GM10266 (cell line): Measurements from ENCODE around the gene CCDC47.

Experiments used
- DNase-seq: peaks from one replicate; pipeline ENCODE4 v3.0.0; 2012; ENCODE audit errors: extremely low spot score
- CTCF ChIP-seq: IDR thresholded peaks from 2 replicates; pipeline ENCODE4 v1.5.1; 2012; ENCODE audit warnings: mild to moderate bottlenecking, low read depth; ENCODE audit not compliant: control insufficient read depth, insufficient read depth; ENCODE audit errors: missing control alignments

CCDC47 gene

DNA sequence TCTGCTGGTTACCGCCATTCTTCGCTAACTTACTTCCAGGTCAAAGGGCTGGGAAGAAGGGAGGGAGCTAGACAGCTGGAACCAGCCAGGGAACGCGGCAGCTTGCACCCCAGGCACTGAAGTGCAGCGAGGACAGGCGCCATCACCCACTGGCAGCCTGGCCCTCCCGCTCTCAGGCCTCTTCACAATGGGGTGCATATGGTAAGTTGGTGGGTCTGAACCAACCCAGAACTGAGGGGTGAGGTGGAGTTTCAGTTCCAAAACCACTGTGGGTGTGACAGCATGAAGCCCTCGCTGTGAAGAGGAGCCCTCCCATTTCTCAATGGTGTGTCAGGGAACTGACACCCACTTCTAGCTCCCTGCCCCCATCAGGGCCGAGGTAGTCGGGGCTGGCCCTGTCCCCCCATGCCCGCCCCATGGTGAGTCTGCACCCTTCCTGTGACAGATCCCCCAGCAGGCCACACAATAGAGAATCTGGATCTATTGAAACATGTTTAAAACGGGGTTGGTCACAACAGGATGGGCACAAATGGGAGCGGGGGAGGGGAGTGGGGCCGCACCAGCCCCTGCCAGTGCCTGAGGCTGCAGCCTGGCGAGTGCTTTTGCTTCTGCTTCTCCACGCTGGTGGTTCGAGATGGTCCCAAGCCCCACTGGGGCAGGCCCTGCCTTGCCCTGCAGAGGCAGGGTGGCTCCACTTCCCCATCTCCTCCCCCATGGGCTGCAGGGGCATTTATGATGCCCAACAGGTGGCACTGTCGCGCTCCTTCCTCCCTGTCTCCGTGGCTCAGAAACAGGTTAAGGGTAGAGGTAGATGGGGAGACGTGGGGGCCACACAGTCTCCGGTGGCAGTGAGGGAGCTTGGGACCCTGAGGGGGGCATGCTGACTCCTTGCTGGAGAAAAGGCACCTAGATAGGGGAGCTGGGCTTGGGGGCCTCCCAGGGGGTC, 75.8 kb downstream of the CCDC47 start:
- peak; percentile 86 for TF ChIP-seq CTCF

GRCh38 chr17:63696381-63696961, 76.9 kb downstream of the CCDC47 start:
- peak; percentile 45 for TF ChIP-seq CTCF
- DNase-seq: peak; percentile 62

More for the DNA sequence above, 75.8 kb downstream of the CCDC47 start:
- DNase-seq: peak; percentile 74

GRCh38 chr17:63695889-63696288, 77.5 kb downstream of the CCDC47 start:
- TF ChIP-seq CTCF: no peak
- no peak for DNase-seq
